ENCODE measurements around the gene CTXND1.

CTXND1 gene

DNA sequence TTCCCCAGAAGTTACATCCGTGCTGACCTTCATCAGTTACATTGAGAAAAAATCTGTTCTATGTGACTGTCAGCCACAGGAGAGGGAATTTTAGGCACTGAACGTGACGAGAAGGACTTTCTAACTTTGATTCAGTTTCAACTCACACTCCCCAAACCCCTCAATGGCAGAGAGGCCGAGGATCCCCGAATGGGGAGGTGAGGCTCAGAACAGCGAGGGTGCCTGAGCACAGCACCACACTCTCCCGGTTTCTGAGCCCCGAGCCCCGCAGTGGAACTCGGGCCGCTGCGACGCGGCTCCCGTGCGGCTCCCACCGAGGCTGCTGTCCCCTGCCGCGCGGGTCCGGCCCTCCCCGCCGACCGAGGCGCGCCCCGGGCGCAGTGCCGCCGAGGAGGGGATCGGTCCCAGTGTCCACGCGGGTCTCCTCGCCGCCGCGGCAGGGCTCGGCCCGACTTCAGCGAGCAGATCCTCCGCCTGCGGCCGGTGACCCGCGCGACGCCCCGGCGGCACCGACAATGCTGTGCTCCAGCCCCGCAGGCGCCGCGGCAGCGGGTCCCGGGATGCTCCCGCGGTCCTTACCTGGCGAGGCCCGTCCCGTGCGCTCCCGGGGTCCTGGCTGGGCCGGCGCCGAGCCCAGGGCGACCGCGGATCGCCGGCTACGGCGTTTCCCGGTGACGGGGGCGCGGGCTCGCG, 439 bp downstream of the CTXND1 start:
- no peak for DNase-seq

DNA sequence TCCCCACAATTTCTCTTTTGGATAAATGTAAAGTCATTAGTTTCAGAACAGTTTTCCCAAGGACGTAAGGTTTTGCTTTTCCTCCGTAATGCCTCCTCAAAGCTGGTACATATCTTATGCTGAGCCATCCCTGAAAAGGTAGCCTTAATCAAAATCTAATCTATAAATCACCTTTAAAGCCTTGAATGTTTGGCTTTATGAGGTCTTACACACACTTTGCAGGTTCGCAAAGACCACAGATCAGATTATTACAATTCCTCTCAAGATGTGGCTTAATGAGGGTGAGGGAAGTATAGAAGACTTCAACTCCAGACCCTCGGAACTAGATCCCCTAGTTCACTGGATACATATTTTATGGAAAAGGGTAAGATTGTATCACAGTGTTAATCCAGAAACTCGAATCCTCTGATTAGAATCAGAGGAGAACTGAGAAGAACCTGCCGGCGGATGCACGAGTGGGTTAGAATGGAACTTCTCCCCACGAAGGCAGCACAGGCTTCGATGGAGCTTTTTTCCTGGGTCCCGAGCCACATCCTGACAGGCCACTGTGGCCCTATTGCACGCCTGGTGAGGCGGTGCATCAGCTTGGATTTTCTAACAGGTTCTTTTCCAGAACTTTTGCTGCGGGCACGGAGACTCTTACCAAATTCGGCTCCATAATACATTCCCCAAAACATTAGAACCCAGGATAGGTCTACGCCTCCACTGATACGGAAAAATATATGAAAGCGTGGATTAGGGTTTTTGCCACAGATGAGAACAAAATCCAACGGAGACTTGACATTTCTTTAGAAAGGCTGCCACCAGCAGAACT, 1.2 kb downstream of the CTXND1 start:
- DNase-seq: no peak

DNA sequence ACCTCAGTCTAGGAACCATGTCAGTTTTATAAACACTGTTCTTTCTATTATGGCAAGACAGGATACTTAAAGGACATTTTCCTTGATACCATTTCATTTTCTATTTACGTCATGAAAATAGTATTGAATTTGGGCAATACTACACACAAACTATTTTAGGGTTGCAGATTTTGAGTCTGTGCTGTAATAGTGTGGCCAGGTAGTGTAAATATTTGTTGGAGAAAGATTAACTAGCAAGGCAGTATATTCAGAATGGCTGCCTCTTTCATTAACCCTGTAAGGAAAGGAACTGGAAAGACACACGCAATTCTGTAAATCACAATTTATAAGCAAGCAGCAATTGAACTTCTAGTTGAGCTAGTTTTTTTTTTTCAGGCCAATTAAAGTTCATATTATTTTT, 2.0 kb downstream of the CTXND1 start:
- DNase-seq: no peak

DNA sequence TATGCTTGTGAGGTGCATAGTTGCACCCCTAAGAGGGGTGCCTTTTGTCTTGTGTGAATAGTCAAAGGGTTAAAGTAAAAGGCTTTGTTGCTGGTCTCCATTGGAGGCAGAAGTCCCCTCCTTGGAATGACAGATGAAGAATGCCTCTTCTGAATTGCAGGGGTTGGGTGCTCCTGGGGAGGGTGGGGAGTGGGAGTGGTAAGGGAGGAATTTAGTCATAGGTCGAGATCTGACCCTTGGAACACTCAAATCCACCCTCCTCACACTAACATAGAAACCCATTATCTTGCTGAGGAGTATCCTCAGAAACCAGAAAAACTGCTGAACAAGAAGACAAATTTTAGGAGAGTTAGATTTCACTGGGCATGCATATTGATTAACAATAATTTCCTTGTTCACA, 4.7 kb downstream of the CTXND1 start:
- DNase-seq: no peak

DNA sequence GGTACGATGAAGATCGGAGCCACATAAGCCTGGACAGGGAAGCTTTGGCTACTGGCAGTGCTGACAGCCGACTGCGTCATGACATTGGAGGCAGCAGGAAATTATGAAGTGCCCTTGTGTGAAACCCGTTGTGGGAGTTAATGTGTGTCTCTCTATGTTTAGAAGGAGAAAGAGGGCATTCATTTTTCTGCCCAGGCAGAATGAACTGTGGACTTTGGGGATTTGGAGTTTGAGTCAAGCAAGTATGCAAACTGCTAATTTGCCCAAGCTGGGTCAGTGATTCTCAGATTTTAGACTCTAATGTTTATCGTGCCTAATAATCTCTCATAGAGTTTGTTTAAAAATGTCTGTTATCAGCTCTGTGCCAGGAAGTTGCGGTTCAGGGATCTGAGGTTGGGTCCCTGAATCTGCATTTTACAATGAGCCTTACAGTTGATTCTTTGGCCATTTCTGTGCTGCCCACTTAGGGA, 5.6 kb downstream of the CTXND1 start:
- DNase-seq: no peak

DNA sequence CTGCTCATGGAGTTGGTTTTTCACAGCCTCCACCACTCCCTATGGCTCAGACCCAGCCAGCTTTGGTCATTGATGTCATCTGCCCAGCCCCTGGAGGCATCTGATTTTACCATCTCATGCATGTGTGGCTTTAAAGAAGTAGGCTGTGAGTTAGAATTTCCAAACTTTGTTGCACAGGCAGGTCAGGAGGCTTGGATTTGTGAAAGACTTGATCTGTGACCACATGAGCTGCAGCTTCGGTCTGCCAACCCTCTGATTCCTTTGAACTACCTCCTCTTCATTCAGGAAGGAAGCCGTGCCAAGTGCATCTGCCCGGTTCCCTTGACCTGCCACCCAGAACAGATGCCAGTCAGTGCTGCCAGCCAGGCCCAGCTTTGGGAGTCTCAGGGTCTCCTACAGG, 9.2 kb downstream of the CTXND1 start:
- no peak for DNase-seq

DNA sequence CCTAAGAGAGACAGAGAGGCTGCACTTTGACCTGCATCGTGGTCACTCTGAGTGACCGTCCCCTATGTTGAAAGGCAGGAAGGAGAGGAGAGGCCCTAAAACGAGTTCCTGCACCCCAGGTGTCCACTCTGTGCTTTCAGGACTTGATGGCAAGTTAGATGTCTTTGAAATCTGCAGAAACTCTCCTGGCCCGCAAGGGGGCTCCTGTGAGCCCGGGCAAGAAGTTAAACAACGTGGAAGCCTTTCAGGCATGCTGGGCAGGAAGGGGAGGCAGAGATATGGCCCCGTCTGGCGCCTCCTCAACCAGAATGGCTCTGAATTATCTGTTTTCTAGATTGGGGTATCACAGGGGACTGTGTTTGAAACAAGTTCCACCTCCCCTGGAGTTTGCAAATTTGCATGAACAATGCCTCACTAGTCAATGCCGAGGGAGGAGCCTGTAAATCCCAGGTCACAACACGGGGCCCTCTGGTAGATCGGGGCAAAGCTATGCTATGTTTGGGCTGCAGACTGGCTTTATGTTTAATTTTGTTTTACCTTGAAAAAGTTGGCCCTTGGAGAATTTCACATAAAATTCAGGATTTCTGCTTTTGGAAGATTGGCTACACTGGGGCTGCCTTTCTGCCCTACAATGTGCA, 9.8 kb downstream of the CTXND1 start:
- DNase-seq: peak; percentile 51

DNA sequence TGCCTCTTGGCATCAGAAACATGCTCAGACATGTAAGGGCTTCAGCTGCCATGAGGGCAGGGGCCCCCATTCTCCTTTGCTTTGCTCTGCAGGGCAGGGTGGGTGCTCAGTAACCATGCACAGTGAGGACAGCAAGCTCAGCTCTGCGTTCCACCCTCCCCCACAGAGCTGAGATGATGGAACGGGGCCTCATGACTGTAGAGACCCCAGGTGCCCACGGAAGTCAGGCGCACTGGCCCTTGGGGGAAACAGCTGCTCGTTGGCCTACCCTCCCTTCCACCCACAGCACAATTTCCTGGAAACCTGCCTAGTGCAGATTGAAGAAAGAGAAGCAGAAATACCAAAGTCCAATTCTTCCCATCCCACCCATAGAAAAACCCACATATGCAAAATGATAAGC, 10.5 kb downstream of the CTXND1 start:
- DNase-seq: no peak

DNA sequence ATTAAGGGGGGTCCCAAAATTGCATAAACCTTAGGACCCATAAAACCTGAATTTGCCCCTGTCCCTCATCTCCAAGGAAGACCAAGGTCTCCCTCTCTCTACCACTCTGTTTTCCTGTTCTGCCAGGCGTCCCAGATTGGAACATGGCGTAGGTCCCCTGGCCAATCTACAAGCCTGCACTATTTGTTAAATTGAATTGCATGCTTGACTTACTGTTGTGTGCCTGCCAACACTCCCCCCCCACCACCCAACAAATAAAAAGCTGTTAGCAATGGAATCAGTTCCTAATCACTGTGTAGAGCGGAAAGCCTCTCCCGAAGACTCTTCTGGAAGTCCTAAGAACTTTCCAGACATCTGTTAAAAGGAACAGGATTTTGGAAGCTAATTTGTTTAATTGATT, 11.7 kb downstream of the CTXND1 start:
- DNase-seq: no peak

DNA sequence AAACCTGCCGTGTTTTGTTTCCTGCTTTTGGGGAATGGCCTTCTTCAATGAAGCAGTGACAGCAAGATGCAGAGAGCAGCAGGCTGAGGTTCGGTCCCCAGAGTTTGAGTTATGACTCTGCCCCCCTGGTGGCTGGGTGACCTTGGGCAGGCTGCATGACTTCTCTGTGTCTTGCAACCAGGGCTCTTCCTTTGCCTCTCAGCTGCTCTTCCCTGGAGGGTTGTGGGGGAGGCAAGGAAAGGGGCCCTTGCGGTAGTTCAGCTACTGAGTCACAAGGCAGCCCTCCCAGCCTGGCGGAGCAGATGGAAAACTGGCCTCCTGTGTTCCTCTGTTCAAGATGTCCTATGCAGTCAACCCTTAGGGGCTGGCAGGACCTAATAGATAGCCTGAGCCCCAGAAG, 17.1 kb downstream of the CTXND1 start:
- peak; percentile 29 for DNase-seq

DNA sequence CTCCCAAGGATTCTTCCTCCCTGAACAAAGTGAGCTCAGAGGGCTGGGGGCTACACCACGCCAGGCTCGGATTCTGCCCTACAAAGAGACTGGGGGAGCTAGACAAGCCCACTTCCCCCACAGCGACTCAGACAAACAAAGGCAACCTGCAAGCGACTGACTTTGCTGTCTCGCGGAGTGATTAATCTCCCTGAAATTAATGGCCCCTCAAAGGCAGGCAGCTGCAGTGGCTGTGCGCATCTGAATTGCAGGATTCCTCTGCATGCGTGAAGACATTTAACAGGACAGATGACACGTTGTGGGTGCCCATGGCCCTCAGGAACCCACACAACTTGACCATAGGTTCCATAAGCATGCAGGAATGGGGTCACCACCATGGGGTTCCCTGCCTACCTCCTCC, 18.4 kb downstream of the CTXND1 start:
- DNase-seq: peak; percentile 4

DNA sequence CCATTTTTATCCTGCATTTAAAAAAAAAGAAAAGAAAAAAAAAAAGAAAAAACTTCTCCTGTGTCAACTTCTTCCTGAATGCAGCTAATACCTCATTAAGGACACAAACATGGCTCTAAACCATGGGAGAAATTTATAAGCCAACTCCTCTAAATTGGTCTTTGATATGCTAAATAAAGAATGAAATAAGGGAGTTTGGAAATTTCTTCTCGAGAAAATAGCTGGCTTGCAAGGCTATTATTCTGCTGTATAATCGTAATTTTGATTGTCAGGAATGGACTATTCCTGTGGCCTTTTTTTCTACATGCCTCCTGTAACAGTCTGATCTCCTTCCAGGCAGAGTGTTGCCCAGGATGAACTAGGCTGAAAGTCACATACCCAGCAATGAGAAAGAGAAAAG, 20.6 kb downstream of the CTXND1 start:
- no peak for DNase-seq

DNA sequence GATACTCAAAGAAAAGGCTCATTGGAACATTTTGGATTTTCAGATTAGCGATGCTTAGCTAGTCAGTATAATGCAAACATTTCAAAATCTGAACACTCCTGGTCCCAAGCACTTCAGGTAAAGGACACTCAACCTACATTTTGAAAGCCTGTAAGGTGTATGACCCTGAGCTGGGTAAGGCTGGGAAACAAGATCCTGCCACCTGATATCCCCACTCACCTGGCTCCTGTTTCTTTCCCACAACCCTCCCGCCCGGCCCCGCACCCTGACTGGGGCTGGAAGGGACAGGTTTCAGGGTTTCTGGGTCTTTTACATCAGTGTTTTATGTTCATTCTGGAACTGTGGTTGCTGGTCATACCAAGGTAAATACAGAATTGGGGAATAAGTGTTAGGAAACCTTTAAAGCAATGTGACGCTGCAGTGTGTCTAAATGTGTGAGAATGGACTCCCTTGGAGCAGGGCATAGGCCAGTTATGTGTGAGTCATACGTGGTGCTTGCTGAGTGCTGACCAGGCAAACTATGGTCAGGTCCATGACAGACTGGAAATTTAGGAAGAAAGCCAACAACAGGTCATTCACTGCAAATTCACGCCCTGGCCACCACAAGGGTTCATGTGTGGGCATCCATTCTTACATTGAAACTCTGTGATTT, 22.9 kb downstream of the CTXND1 start:
- DNase-seq: no peak

DNA sequence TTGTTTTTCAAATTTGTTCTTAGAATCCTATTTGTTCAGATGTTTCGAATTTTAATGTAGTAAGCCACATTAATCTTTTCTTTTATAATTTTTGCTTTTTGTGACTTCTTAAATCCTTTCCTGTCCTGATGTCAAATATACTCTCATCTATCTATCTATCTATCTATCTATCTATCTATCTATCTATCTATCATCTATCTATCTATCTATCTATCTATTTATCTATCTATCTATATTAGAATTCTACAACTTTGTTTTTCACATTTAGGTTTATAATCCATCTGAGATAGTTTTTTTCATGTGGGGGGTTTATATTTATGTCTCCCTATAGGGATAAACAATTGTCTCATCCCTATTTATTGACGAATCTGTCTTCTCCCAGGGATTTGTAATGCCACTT, 32.1 kb downstream of the CTXND1 start:
- DNase-seq: no peak

DNA sequence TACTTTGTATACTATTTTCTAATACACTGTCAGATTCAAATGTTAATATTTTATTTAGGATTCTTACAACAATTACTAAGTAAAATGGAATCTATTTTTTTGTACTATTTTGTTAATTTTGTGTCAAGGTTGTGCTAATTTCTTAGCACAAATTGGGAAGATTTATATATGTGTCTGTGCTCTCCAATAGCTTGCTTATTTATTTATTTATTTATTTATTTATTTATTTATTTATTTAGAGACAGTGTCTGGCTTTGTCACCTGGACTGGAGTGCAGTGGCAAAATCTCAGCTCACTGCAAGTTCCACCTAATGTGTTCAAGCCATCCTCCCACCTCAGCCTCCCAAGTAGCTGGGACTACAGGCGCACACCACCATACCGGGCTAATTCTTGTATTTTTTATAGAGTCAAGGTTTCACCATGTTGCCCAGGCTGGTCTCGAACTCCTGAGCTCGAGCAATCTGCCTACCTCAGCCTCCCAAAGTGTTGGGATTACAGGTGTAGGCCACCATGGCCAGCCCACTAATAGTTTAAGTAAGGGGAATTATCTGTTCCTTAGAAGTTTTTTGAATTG, 34.6 kb downstream of the CTXND1 start:
- DNase-seq: no peak

DNA sequence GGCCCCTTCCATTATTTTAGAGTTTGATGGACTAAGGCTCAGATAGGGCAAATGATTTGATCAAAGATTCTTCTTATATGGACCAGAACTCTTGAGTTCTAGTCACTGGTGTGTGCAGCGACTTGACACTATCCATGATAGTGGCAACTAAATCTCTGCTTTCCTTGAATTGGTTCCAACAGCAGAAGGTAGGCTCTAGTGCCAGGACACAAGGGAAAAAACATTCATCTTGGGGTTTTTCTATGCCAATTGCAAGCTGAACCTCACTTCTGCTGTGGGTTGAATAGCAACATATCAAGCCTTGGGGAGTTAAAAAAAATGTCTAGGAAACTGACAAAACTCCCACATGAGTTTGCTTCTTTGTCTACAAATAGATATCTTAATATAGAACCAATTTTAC, 35.1 kb downstream of the CTXND1 start:
- no peak for DNase-seq

DNA sequence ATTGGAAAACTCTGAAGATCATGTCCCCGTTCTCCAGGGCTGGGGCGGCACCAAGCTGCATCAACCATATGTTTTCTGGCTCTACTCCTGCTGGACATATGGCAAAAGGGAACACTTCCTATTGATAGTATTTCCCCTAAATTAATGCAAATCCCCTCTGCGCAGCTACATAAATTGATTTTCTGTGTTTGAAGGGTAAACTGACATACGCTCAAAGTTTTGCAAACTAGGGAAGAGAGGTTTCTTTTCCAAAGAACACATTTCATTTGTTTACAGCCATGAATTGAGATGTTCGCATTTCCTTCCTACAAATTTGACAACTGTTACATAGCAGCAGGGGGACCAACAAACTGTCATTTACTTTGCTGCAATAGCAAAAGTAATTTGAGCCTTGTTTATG, 35.9 kb downstream of the CTXND1 start:
- DNase-seq: no peak

DNA sequence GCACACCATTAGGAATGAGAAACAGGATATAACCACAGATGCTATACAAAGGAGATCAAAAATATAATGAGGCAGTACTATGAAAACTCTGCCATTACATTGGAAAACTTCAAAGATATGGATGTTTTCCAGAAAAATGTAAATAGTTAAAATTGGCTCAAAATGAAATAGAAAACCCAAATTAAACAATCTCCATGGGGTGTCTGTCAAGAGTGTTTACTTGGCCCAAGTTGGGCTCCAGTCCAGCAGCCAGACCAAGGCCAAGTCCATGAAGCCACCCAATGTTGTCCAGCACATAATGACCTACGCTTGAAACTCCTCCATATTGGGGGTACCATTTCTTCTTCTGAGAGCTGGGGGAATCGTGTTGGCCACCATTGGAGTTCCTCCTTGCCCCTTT, 37.1 kb downstream of the CTXND1 start:
- no peak for DNase-seq

DNA sequence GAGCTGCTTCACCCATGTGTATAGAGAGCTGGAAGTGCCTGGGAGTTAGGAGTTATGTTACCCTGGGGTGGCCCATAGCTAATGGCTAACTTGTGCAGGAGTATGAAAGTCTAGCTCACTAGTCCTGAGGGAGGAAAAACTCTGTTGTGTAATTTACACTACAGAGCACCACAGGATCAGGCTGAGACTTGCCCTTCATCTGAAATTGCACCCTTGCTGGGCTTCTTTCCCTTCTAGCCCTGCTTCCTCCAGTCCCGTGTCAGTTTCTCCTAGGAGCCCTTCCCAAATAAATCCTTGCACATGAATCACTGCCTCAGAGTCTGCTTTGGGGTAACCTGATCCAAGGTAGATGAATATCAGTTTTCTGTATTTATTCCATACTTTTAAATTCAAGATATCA, 40.0 kb downstream of the CTXND1 start:
- DNase-seq: no peak

DNA sequence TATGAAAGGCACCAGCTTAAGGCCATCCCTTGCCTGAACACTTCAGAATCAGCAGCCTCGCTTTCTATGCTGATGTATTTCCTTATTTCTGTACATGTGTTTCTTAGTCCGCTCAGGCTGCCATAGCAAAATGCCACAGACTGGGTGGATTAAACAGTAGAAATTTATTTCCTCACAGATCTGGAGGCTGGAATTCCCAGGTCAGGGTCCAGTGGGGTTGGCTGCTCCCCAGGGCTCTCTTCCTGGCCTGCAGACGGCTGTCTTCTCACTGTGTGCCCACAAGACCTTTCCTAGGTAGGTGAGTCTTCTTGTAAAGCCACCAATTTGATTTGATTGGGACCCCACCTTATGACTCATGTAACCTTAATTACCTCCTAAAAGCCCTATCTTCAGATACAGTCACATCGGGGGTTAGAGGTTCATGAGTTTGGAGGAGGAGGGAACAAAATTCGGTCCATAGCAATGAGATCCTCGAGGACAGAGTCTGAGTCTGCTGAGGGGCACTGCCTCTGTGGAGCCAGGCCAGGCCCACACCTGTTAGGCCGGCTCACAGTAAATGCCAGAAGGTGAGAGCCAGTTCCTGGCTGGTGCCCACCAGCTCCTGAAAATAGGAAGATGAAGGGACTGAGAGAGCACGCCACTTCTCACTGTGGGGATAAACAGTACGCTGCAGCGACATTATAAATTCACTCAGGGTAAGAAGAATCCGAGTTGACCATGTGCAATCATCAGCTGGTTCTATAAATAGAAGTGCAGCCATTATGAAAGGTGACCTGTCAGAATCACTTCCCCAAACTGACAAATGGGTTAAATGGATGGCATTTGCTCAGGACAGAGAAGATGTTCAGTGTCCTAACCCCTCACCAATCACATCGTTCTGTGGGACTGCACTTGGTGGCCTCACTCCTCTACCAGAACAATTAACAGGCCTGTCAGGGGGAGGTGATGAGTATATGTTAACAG, 41.1 kb downstream of the CTXND1 start:
- DNase-seq: no peak

DNA sequence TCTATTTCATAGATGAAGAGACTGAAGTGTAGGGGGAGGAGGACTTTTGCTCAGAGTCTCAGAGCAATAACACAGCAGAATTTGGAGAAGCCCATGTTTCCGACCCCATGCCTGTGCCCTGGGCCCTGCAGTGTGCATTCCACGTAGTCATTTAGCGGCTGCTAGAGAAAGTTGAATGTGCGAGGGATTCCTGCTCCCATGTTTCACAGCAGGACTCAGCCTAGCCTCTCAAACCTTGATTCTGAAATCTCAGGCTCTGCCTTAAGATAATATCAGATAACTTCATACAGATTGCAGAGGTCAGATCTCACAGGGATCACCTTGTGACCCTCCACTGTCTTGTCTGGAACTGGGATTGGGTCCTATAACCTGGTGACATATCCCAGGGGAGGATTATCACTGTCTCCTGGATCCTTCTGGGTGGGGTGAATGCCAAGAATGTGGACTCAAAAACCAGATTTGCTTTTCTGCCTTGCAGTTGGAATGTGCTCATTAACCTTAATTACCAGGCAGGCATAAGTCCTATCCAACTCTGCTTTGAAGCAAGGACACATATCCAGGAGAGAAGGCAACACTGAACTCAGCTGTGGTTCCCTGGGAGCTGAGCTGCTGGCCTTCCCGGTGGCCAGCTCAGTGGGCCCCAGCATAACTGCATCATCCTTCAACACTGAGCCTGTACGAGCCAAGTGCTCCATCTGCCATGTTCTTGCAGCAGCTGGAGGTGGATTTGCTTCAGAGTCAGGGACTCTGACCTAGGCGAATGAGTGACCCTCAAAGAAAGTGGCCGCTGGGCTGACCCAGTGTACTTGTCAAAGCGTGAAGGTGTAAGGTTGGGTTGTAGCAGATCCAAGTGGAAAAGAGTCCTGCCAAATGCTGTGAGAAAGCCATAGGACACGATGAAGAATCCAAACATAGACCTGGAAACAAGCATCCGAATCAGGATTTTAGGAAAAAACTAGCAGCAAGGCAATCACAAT, 43.0 kb downstream of the CTXND1 start:
- DNase-seq: no peak

Measured in NCI-H146 (cell line).